Ramos (cell line): ENCODE data around the gene CNGA2.

Experiments used
- in situ Hi-C: fragments of 300-500 bp; cut with MboI; formaldehyde crosslinking; loops from one replicate; pipeline ENCODE4 v1.14.3; 2022; ENCODE audit warnings: low sequenced_read_pairs; ENCODE audit not compliant: unreplicated experiment

CNGA2 gene

GRCh38 chrX:151790481-151791160 lies 56.1 kb downstream of the CNGA2 start:
- in situ Hi-C loops: no loop called here

- in situ Hi-C loops: no loop called here
These were observed 57.4 kb downstream of the CNGA2 start for GRCh38 chrX:151791961-151792360.

- in situ Hi-C loops: no loop called here
These were observed 58.0 kb downstream of the CNGA2 start for GRCh38 chrX:151792505-151792904.

GRCh38 chrX:151793886-151794285 lies 59.3 kb downstream of the CNGA2 start:
- in situ Hi-C loops: no loop called here
